MM.1S (cell line): ENCODE data around the gene CUL2.

Experiments
- DNase-seq: peaks from one replicate; pipeline ENCODE4 v3.0.0-alpha.2; 2015
- H2AFZ ChIP-seq: fragments of 300-600 bp; sonication (generic); 2 replicates; pipeline ENCODE4 v1.6.0; 2016; ENCODE audit warnings: antibody characterized with exemption, low read length
- H3F3A ChIP-seq: fragments of 300-600 bp; sonication (generic); 2 replicates; pipeline ENCODE4 v1.6.1; 2016; ENCODE audit warnings: mild to moderate bottlenecking, antibody characterized with exemption, low read length, moderate library complexity, mixed read lengths; ENCODE audit not compliant: insufficient read depth
- H3K27ac ChIP-seq: fragments of 300-600 bp; sonication (generic); 2 replicates; pipeline ENCODE4 v1.5.1; 2016; ENCODE audit warnings: mild to moderate bottlenecking, low read length
- H3K27me3 ChIP-seq: fragments of 300-600 bp; sonication (generic); replicated peaks from 2 replicates; pipeline ENCODE4 v1.6.0; 2016; ENCODE audit warnings: low read length; ENCODE audit not compliant: insufficient read depth
- H3K36me3 ChIP-seq: fragments of 300-600 bp; sonication (generic); replicated peaks from 2 replicates; pipeline ENCODE4 v1.6.1; 2016; ENCODE audit warnings: mild to moderate bottlenecking, low read length, mixed read lengths; ENCODE audit not compliant: insufficient read depth
- H3K4me1 ChIP-seq: fragments of 300-600 bp; sonication (generic); 2 replicates; pipeline ENCODE4 v1.6.1; 2016; ENCODE audit warnings: low read length, mixed read lengths
- H3K4me2 ChIP-seq: fragments of 300-600 bp; sonication (generic); 2 replicates; pipeline ENCODE4 v1.6.0; 2016; ENCODE audit warnings: low read depth, low read length
- H3K4me3 ChIP-seq: fragments of 300-600 bp; sonication (generic); 2 replicates; pipeline ENCODE4 v1.5.1; 2016; ENCODE audit warnings: low read length, mixed read lengths
- H3K79me2 ChIP-seq: fragments of 300-600 bp; sonication (generic); 2 replicates; pipeline ENCODE4 v1.6.1; 2016; ENCODE audit warnings: mixed run types, low read length, mixed read lengths
- H3K9ac ChIP-seq: fragments of 300-600 bp; sonication (generic); 2 replicates; pipeline ENCODE4 v1.6.1; 2016; ENCODE audit warnings: low read length, mixed read lengths
- H3K9me2 ChIP-seq: fragments of 300-600 bp; sonication (generic); replicated peaks from 2 replicates; pipeline ENCODE4 v1.6.1; 2016; ENCODE audit warnings: mild to moderate bottlenecking, low read length, mixed read lengths; ENCODE audit not compliant: insufficient read depth
- H3K9me3 ChIP-seq: fragments of 300-600 bp; sonication (generic); replicated peaks from 2 replicates; pipeline ENCODE4 v1.6.1; 2016; ENCODE audit warnings: mild to moderate bottlenecking, low read length, mixed read lengths; ENCODE audit not compliant: insufficient read depth
- H4K20me1 ChIP-seq: fragments of 300-600 bp; sonication (generic); 2 replicates; pipeline ENCODE4 v1.6.1; 2016; ENCODE audit warnings: mild to moderate bottlenecking, low read length, moderate library complexity, mixed read lengths; ENCODE audit not compliant: insufficient read depth
- CTCF ChIP-seq: fragments of 300-600 bp; sonication (generic); IDR thresholded peaks from 2 replicates; pipeline ENCODE4 v1.5.1; 2016; ENCODE audit warnings: antibody characterized with exemption, low read length, mixed read lengths
- EZH2 ChIP-seq: fragments of 300-600 bp; sonication (generic); optimal IDR thresholded peaks from 2 replicates; pipeline ENCODE3; 2017; ENCODE audit warnings: low read depth, mild to moderate bottlenecking, antibody characterized with exemption, low read length, mixed read lengths
- EZH2phosphoT487 ChIP-seq: fragments of 300-600 bp; sonication (generic); IDR thresholded peaks from 2 replicates; pipeline ENCODE4 v1.6.1; 2018; ENCODE audit warnings: antibody characterized with exemption, low read length

CUL2 gene

GRCh38 chr10:34999532-34999931 is 90.6 kb downstream of the CUL2 start:
- Histone ChIP-seq H3K4me3 (no peak overlapping the region), H2AFZ (no peak overlapping the region), H3K4me1 (peaks cover under 1% of the 10 kb centered on the region), H3F3A (no peaks in the 10 kb centered on the region), H3K27me3 (no peaks in the 10 kb centered on the region), H3K27ac (no peak overlapping the region), H3K9ac (no peak overlapping the region), H3K79me2 (no peaks in the 10 kb centered on the region), H3K9me2 (no peaks in the 10 kb centered on the region), H3K9me3 (no peaks in the 10 kb centered on the region), H3K4me2 (no peak overlapping the region), H4K20me1 (no peaks in the 10 kb centered on the region), H3K36me3 (no peaks in the 10 kb centered on the region)
- TF ChIP-seq EZH2phosphoT487 (no peak), CTCF (no peak), EZH2 (no peak)
- DNase-seq = no peak

GRCh38 chr10:34998940-34999339 is 91.2 kb downstream of the CUL2 start:
- no peaks in the 10 kb centered on the region for H3K9me2 ChIP-seq
- no peak for DNase-seq
- H3K4me3 ChIP-seq = no peak overlapping the region
- H3K27ac ChIP-seq = no peak overlapping the region
- no peaks in the 10 kb centered on the region for H3K27me3 ChIP-seq
- no peaks in the 10 kb centered on the region for H3F3A ChIP-seq
- no peak overlapping the region for H3K9ac ChIP-seq
- no peaks in the 10 kb centered on the region for H3K79me2 ChIP-seq
- no peaks in the 10 kb centered on the region for H3K9me3 ChIP-seq
- H3K4me1 ChIP-seq = peaks cover 6% of the 10 kb centered on the region
- no peak overlapping the region for H2AFZ ChIP-seq
- H3K4me2 ChIP-seq = no peak overlapping the region
- no peaks in the 10 kb centered on the region for H4K20me1 ChIP-seq
- H3K36me3 ChIP-seq = no peaks in the 10 kb centered on the region
- TF ChIP-seq CTCF (no peak), EZH2phosphoT487 (no peak), EZH2 (no peak)

GRCh38 chr10:34996843-34997242 is 93.3 kb downstream of the CUL2 start:
- no peak overlapping the region for H3K4me3 ChIP-seq
- no peak for TF ChIP-seq EZH2
- TF ChIP-seq EZH2phosphoT487 = no peak
- H3K4me2 ChIP-seq = no peak overlapping the region

GRCh38 chr10:34995925-34996324 is 94.2 kb downstream of the CUL2 start:
- Histone ChIP-seq H3K79me2 (no peaks in the 10 kb centered on the region), H3K4me3 (no peak overlapping the region), H3K9me3 (no peaks in the 10 kb centered on the region), H3K27ac (no peak overlapping the region), H3K27me3 (no peaks in the 10 kb centered on the region), H3K4me2 (no peak overlapping the region), H3K9me2 (no peaks in the 10 kb centered on the region), H3K9ac (no peak overlapping the region), H2AFZ (no peak overlapping the region), H3K4me1 (peaks cover 9% of the 10 kb centered on the region), H3K36me3 (no peaks in the 10 kb centered on the region), H4K20me1 (no peaks in the 10 kb centered on the region), H3F3A (no peaks in the 10 kb centered on the region)
- TF ChIP-seq CTCF (no peak), EZH2 (no peak), EZH2phosphoT487 (no peak)
- no peak for DNase-seq

More at GRCh38 chr10:34996843-34997242, 93.3 kb downstream of the CUL2 start:
- Histone ChIP-seq H3K79me2 (no peaks in the 10 kb centered on the region), H3K27ac (no peak overlapping the region), H3K4me1 (peaks cover 9% of the 10 kb centered on the region), H4K20me1 (no peaks in the 10 kb centered on the region), H3K36me3 (no peaks in the 10 kb centered on the region), H2AFZ (no peak overlapping the region), H3F3A (no peaks in the 10 kb centered on the region), H3K9ac (no peak overlapping the region), H3K9me3 (no peaks in the 10 kb centered on the region), H3K9me2 (no peaks in the 10 kb centered on the region), H3K27me3 (no peaks in the 10 kb centered on the region)
- DNase-seq = no peak
